ENCODE measurements around the gene CAMK2N2. TPM values are rescaled to one million over a fixed set of nuclear protein-coding genes. Genes with fewer than 3 reads are reported as not detected.

The CAMK2N2 gene
- polyA plus RNA-seq, 1 donor (not counting 4 experiments of a cell fraction or from before 2014, with no cell fraction given) = 0.18 TPM

GRCh38 chr3:184290331-184290730, 29.0 kb upstream of the CAMK2N2 start:
- no peak for FAIRE-seq
- H3K9me1 ChIP-seq (ENCODE audit: control insufficient read depth, extremely low read depth, insufficient read depth, low read length) = no peaks in the 10 kb centered on the region
- no peak for DNase-seq (ENCODE audit: low read depth, low spot score)
- H3K9ac ChIP-seq (ENCODE audit: control insufficient read depth, extremely low read depth, insufficient read depth, low read length) = no peak overlapping the region
- no peak overlapping the region for H3K4me2 ChIP-seq (ENCODE audit: control insufficient read depth, extremely low read depth, insufficient read depth, low read depth, low read length)
- dilution Hi-C loops (cut with MboI; ENCODE audit: extremely low pct_ligation_motif_present, low sequenced_read_pairs) = no loop called here
- H3K36me3 ChIP-seq (ENCODE audit: control insufficient read depth in 2 of 2, extremely low read depth in 1 of 2, insufficient read depth in 2 of 2, low read length in 2 of 2) = no peaks in the 10 kb centered on the region
- no peak overlapping the region for H3K27ac ChIP-seq (ENCODE audit: control insufficient read depth, insufficient read depth, low read length)
- H3K79me2 ChIP-seq (ENCODE audit: control insufficient read depth, insufficient read depth, low read length) = no peaks in the 10 kb centered on the region
- no peak overlapping the region for H3K4me3 ChIP-seq (ENCODE audit: control insufficient read depth in 2 of 3, extremely low read depth in 1 of 3, insufficient read depth in 2 of 3, low read depth in 1 of 3, low read length in 3 of 3)
- TF ChIP-seq EZH2 (IDR thresholded peaks at IDR 0.05; ENCODE audit: low read length) (no peak), CTCF (optimal IDR thresholded peaks at IDR 0.05 in 1 of 3, IDR thresholded peaks at IDR 0.05 in 1 of 3, conservative IDR thresholded peaks at IDR 0.05 in 1 of 3; ENCODE audit: extremely low read depth in 1 of 3, insufficient read depth in 2 of 3, low read length in 3 of 3) (no peak)
- H3K9me3 ChIP-seq (ENCODE audit: control insufficient read depth, low read depth, low read length) = no peaks in the 10 kb centered on the region
- no peaks in the 10 kb centered on the region for H3K27me3 ChIP-seq (ENCODE audit: control insufficient read depth, extremely low read depth, insufficient read depth, low read length)
- H2AFZ ChIP-seq (ENCODE audit: control insufficient read depth, low read length) = no peak overlapping the region
- no peaks in the 10 kb centered on the region for H3K4me1 ChIP-seq (ENCODE audit: control insufficient read depth, extremely low read depth, insufficient read depth, low read length)
- H4K20me1 ChIP-seq (ENCODE audit: control insufficient read depth, extremely low read depth, insufficient read depth, low read length) = no peaks in the 10 kb centered on the region

- Histone ChIP-seq H3K9ac (ENCODE audit: control insufficient read depth, extremely low read depth, insufficient read depth, low read length) (no peak overlapping the region), H2AFZ (ENCODE audit: control insufficient read depth, low read length) (no peak overlapping the region)
Observed at GRCh38 chr3:184289426-184289938, 28.1 kb upstream of the CAMK2N2 start.

More at GRCh38 chr3:184289426-184289938, 28.1 kb upstream of the CAMK2N2 start:
- Histone ChIP-seq H3K4me1 (ENCODE audit: control insufficient read depth, extremely low read depth, insufficient read depth, low read length) (no peaks in the 10 kb centered on the region), H3K9me3 (ENCODE audit: control insufficient read depth, low read depth, low read length) (no peaks in the 10 kb centered on the region), H3K27ac (ENCODE audit: control insufficient read depth, insufficient read depth, low read length) (no peak overlapping the region), H3K4me3 (ENCODE audit: control insufficient read depth in 2 of 3, extremely low read depth in 1 of 3, insufficient read depth in 2 of 3, low read depth in 1 of 3, low read length in 3 of 3) (no peak overlapping the region), H3K4me2 (ENCODE audit: control insufficient read depth, extremely low read depth, insufficient read depth, low read depth, low read length) (no peak overlapping the region), H3K36me3 (ENCODE audit: control insufficient read depth in 2 of 2, extremely low read depth in 1 of 2, insufficient read depth in 2 of 2, low read length in 2 of 2) (no peaks in the 10 kb centered on the region), H3K79me2 (ENCODE audit: control insufficient read depth, insufficient read depth, low read length) (no peaks in the 10 kb centered on the region), H3K9me1 (ENCODE audit: control insufficient read depth, extremely low read depth, insufficient read depth, low read length) (no peaks in the 10 kb centered on the region), H4K20me1 (ENCODE audit: control insufficient read depth, extremely low read depth, insufficient read depth, low read length) (no peaks in the 10 kb centered on the region), H3K27me3 (ENCODE audit: control insufficient read depth, extremely low read depth, insufficient read depth, low read length) (no peaks in the 10 kb centered on the region)
- dilution Hi-C loops (cut with MboI; ENCODE audit: extremely low pct_ligation_motif_present, low sequenced_read_pairs) = no loop called here
- FAIRE-seq = peak; percentile 70
- TF ChIP-seq CTCF (optimal IDR thresholded peaks at IDR 0.05 in 1 of 3, IDR thresholded peaks at IDR 0.05 in 1 of 3, conservative IDR thresholded peaks at IDR 0.05 in 1 of 3; ENCODE audit: extremely low read depth in 1 of 3, insufficient read depth in 2 of 3, low read length in 3 of 3) (peak; percentile 72 to 85 (median 77)), EZH2 (IDR thresholded peaks at IDR 0.05; ENCODE audit: low read length) (no peak)
- DNase-seq (ENCODE audit: low read depth, low spot score) = peak; percentile 32

All from keratinocyte (primary cell).